NB4 (cell line): Measurements from ENCODE around the gene ZNF687.

ENCODE experiments used
- POLR2A ChIP-seq: IDR thresholded peaks from 2 replicates; pipeline ENCODE4 v1.6.1; 2011; ENCODE audit warnings: mild to moderate bottlenecking; ENCODE audit not compliant: insufficient read length; ENCODE audit errors: extremely low read depth
- TF ChIP-seq, protein P1 (sequence below): IDR thresholded peaks from one replicate; pipeline ENCODE4 v1.5.1; 2012; ENCODE audit warnings: low read depth, low read length

DNA sequence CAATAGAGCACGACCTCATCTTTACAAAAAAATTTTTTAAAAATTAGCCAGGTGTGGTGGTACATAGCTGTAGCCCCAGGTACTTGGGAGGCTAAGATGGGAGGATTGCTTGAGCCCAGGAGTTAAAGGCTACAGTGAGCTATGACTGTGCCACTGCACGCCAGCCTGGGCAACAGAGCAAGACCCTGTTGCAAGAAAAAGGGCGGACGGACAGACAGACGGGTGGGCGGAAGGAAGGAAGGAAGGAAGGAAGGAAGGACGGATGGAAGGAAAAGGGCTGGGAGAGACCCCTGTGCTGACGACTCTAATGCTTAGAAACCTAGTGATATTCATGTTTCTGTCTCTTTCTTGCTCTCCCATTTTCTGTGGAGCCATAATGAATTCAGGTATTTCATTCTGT, 30.7 kb downstream of the ZNF687 start:
- TF ChIP-seq, protein P1, sequence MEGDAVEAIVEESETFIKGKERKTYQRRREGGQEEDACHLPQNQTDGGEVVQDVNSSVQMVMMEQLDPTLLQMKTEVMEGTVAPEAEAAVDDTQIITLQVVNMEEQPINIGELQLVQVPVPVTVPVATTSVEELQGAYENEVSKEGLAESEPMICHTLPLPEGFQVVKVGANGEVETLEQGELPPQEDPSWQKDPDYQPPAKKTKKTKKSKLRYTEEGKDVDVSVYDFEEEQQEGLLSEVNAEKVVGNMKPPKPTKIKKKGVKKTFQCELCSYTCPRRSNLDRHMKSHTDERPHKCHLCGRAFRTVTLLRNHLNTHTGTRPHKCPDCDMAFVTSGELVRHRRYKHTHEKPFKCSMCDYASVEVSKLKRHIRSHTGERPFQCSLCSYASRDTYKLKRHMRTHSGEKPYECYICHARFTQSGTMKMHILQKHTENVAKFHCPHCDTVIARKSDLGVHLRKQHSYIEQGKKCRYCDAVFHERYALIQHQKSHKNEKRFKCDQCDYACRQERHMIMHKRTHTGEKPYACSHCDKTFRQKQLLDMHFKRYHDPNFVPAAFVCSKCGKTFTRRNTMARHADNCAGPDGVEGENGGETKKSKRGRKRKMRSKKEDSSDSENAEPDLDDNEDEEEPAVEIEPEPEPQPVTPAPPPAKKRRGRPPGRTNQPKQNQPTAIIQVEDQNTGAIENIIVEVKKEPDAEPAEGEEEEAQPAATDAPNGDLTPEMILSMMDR, result no peak
- no peak for TF ChIP-seq POLR2A
